SHP77 (cell line): Measurements from ENCODE around the gene SEC14L5.

ENCODE experiments used
- DNase-seq, 2 experiments: peaks; one replicate each; lab custom pipeline; 2025; lab: John Stamatoyannopoulos, UW

SEC14L5 gene

DNA sequence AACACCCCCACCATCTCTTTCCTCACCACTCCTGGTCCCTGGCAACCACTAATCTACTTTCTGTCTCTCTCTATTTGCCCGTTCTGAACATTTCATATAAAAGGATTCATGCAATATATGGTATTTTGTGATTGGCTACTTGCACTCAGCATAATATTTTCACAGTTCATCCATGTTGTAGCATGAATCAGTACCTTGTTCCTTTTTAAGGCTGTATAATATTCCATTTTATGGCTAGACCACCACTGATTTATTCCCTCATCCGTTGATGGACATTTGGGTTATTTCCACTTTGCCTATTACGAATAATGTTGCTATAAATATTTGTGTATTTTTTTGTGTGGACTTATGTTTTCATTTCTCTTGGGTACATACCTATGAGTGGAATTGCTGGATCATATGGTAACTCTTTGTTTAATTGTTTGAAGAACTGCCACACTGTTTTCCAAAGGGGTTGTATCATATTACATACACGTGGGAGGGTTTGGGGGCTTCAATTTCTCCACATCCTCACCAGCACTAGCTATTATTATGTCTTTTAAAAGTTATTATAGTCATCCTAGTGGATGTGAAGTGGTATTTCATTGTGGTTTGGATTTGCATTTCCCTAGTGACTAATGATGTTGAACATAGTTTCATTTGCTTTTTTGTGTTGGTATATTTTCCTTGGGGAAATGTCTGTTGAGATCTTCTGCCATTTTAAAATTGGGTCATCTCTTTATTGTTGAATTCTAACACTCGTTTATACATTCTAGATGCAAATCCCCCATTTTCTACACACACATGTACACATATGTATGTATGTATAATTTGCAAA, 26.3 kb downstream of the SEC14L5 start:
- DNase-seq = no peak

GRCh38 chr16:4987250-4987579, 29.1 kb downstream of the SEC14L5 start:
- DNase-seq = no peak

DNA sequence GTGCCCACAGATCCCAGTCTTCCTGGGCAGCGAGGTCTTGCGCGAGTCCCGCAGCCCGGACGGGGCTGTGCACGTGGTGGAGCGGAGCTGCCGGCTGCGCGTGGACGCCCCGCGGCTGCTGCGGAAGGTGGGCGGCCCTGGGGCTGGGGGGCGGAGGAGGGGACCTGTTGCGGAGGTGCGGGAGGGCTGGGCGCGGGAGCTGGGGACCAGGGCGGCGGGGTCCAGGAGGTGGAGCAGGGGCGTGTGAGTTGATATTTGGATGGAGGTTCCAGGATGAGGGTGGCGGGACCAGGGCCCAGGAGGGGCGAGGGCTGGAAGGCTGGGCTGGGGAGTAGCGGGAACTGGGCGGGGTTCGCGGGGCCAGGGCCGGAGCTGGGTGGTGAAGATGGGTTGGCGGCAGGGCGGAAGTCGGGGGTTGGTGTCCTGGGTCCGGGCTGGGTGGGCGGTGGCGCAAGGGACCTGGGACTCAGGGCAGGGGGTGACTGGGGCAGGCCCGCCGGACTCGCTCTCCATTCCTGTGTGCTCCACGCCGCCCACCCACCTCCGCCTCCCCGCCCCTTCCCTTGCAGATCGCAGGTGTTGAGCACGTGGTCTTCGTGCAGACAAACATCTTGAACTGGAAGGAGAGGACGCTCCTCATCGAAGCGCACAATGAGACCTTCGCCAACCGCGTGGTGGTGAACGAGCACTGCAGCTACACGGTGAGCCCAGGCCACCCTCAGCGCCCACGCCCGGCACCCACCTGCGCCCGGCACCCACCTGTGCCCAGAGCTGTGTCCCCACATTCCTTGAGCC, 29.6 kb downstream of the SEC14L5 start:
- DNase-seq = no peak

DNA sequence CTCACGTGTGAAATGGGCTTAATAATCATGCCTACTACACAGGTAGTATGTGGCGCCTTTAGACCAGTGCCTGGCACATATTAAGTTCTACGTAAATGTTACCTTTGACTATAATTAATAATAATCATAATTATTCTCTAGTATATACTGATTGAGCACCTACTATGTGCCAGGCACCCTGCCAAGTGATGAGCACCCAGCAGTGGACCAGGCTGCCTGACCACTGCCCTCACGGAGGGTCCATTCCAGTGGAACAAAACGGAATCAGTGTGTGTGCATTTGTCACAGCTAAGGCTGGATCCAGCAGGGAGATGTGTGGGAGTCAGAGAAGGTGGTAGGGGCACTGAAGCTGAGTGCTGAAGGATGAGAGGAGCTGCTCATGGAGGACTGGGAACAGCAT, 30.5 kb downstream of the SEC14L5 start:
- DNase-seq = no peak

GRCh38 chr16:4989391-4990006, 31.4 kb downstream of the SEC14L5 start:
- no peak for DNase-seq

DNA sequence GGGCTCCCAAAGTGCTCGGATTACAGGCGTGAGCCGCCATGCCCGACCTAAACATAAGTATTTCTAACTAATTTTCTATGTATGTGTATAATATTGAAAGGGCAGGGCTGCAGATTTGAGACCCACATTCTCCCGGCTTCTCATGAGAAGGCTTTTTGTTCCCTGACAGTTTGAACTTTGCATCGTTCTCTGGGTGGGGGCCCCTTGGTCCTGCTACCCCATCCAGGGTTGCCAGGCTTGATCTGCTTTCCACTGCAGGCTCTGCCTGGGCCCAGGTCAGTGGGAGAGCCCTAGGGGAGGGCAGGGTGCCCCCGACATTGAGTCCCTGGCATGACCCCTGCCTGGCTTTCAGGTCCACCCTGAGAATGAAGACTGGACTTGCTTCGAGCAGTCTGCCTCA, 32.3 kb downstream of the SEC14L5 start:
- no peak for DNase-seq

DNA sequence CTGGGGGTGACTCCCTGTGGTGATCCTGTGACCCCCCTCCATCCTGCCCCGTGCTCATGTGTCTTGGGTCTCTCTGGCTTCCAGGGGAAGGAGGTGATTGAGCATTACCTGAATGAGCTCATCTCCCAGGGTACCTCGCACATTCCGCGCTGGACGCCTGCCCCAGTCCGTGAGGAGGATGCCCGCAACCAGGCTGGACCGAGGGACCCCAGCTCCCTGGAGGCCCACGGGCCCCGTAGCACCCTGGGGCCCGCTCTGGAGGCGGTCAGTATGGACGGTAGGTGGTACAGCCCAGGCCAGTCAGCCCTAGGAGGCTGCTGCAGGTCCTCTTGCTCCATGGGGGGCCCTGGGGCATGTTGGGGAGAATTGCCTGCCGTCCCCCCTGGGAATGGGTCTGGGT, 33.6 kb downstream of the SEC14L5 start:
- no peak for DNase-seq

- no peak for DNase-seq
Observed at GRCh38 chr16:4994719-4995434, 36.7 kb downstream of the SEC14L5 start.

GRCh38 chr16:5000573-5001001, 42.5 kb downstream of the SEC14L5 start:
- DNase-seq = no peak

DNA sequence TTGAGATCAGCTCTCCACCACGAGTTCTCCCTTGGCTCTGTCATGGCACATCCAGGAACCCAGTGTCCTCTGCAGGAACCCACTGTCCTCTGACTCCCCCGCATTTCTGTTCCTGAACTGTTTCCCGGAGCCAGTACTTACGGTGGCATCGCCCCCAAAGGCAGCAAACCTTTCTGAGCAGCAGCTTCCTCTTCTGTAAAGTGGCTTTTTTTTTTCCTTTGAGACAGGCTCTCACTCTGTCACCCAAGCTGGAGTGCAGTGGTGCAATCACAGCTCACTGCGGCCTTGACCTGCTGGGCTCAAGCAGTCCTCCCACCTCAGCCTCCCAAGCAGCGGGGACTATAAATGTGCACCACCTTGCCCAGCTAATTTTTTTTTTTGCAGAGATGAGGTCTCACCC, 43.4 kb downstream of the SEC14L5 start:
- DNase-seq = no peak

DNA sequence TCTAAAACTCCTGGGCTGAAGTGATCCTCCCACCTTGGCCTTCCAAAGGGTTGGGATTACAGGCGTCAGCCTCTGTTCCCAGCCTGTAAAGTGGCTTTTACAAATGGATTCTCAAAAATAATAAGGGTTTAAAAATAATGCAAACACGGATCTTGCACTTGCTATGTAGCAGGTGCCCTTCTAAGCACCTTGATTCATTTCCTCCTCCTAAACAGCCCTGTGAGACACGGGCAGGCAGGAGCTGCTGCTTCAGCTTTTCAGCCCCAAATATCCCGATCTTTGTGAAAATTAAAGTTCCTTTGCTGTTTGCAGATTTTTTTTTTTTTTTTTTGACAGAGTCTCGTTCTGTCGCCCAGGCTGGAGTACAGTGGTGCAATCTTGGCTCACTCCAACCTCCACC, 43.9 kb downstream of the SEC14L5 start:
- no peak for DNase-seq

DNA sequence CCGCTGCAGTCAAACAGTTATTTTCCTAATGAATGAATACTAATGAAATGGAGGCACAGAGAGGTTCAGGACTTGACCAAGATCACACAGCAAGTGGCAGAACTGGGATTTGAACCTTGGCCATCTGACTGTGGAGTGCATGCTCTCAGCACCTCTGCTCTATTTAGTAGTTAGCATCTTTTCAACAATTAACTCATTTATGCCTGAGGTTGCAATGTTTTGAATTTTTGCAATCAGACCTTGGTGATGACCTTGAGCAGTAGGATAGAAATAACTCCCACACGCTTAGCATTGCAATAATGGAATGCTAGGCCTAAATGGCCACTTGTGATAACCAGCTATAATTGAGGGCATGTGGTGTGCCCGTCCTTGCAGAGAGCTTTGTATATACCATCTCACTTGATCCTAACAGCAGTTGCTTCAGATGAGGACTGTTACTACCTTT, 44.6 kb downstream of the SEC14L5 start:
- no peak for DNase-seq

DNA sequence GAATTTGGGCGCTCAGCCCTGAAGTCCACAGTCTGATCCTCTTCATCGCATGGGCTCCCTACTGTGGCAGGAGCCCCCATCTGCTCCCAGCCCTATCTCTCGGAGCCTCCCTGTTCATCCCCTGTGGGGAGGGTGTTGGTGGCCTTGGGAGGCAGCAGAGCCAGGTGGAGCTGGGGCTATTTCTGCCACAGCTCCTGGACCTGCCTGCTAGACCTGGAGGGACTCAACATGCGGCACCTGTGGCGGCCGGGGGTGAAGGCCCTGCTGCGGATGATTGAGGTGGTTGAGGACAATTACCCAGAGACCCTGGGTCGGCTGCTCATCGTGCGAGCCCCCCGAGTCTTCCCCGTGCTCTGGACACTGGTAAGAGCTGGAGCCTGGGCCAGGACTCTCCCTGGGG, 45.1 kb downstream of the SEC14L5 start:
- DNase-seq = no peak

DNA sequence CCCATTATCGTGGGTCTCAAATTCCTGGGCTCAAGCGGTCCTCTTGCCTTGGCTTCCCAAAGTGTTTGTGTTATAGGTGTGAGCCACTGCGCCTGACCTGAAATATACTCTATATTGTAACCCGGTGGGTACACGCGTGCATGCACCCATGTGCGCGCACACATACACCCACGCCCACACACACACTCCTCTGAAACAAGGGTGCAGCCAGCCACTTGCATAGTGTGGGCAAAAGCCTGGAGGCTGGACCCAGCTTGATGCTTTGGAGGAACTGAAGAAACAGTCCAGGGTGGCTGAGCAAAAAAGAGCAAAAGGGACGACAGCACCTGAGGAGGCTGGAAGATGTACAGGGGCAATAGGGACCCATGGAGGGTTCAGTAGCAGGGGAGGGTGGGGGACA, 45.7 kb downstream of the SEC14L5 start:
- no peak for DNase-seq

- no peak for DNase-seq
Observed at GRCh38 chr16:5004311-5004710, 46.2 kb downstream of the SEC14L5 start.

DNA sequence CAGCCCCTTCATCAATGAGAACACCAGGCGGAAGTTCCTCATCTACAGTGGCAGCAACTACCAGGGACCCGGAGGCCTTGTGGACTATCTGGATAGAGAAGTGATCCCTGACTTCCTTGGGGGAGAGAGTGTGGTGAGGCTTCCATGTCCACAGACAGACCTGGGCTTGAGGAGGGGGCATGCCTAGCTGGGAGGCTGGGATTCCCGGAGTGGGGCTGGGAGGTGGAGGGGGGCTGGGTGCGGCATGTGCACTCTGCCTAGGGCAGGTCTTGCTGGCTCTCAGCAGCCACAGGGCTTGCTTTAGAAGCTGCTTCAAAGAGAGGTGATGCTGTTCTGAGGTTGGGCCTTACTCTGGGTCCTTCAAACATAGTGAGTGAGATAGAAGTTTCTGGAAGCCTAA, 47.8 kb downstream of the SEC14L5 start:
- no peak for DNase-seq

- DNase-seq = no peak
Observed at GRCh38 chr16:5006348-5007193, 48.4 kb downstream of the SEC14L5 start.

DNA sequence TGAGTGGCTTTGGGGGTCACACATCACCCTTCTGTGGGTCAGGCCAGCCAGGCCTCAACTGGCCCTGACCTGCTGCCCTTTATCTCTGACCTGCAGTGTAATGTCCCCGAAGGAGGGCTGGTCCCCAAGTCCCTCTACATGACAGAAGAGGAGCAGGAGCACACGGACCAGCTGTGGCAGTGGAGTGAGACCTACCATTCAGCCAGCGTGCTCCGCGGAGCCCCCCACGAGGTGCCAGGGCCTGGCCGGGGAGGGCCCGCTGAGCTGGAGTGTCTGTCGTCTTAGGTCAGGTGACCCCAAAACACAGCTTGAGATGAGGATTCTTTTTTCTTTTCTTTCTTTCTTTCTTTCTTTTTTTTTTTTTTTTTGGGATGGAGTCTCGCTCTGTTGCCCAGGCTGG, 49.1 kb downstream of the SEC14L5 start:
- no peak for DNase-seq

DNA sequence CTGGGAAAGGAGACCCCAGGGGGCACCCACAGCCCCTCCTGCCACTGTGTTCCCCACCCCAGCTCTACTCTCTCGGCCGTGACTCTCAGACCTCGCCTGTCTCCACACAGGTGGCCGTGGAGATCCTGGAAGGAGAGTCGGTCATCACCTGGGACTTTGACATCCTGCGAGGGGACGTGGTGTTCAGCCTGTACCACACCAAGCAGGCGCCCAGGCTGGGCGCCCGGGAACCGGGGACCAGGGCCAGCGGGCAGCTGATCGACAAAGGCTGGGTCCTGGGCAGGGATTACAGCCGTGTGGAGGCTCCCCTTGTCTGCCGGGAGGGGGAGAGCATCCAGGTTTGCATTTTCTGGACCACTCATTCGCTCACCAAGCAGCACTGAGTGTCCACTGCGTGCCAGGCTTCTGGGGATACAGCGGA, 50.2 kb downstream of the SEC14L5 start:
- no peak for DNase-seq

- no peak for DNase-seq
Observed at GRCh38 chr16:5010576-5011329, 52.6 kb downstream of the SEC14L5 start.

DNA sequence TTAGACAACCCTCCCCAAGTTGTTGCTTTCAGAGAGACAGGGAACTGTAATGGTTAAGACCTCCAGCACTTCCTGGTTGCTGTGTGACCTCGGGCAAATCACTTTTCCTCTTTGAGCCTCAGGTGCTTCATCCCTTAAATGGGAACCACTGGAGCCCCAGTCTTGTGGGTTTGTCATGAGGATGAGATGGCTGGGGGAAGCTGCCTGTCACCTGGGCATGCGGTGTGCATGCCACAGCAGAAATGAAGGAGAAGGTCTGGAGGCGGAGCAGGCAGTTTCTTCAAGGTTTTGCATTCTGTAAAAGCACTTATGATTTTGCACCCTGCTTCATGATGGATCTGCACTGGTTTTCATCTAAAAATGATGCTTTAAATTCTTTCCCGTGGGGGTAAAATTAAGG, 53.5 kb downstream of the SEC14L5 start:
- no peak for DNase-seq
